IPS-20b (cell line): ENCODE measurements around the gene CNTN5.

ENCODE experiments used
- H3K27ac ChIP-seq: one replicate; pipeline ENCODE4 v1.5.1; 2013; ENCODE audit warnings: low read length
- H3K27me3 ChIP-seq: 2 replicates; pipeline ENCODE4 v1.6.1; 2013; ENCODE audit warnings: mild to moderate bottlenecking, low read length, inconsistent platforms; ENCODE audit not compliant: insufficient read depth
- H3K36me3 ChIP-seq: 2 replicates; pipeline ENCODE4 v1.6.1; 2013; ENCODE audit warnings: low read depth, mild to moderate bottlenecking, inconsistent platforms, low read length, moderate library complexity; ENCODE audit not compliant: insufficient read depth
- H3K4me1 ChIP-seq: 2 replicates; pipeline ENCODE4 v1.6.1; 2013; ENCODE audit warnings: mild to moderate bottlenecking, control low read depth, inconsistent platforms, low read length, moderate library complexity; ENCODE audit not compliant: insufficient read depth
- H3K4me3 ChIP-seq: 2 replicates; pipeline ENCODE4 v1.5.1; 2013; ENCODE audit warnings: mild to moderate bottlenecking, low read length, inconsistent platforms
- H3K9ac ChIP-seq: 2 replicates; pipeline ENCODE4 v1.6.1; 2013; ENCODE audit warnings: low read depth, mild to moderate bottlenecking, inconsistent platforms, low read length, moderate library complexity
- H3K9me3 ChIP-seq: 2 replicates; pipeline ENCODE4 v1.6.1; 2013; ENCODE audit warnings: mild to moderate bottlenecking, low read depth, low read length, inconsistent platforms; ENCODE audit not compliant: insufficient read depth

Gene CNTN5

DNA sequence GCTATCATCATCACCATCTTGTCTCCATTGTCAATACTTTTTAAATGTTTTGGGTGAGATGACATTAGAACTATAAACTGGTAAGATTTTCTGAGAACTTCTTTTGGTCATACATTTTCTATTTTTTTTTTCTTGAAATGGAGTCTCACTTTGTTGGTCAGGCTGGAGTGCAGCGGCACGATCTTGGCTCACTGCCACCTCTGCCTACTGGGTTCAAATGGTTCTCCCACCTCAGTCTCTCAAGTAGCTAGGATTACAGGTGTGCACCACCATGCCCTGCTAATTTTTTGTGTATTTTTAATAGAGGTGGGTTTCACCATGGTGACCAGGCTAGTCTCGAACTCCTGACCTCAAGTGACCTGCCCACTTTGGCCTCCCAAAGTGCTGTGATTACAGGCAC is 880.4 kb downstream of the CNTN5 start:
- no peaks in the 10 kb centered on the region; the same call in 1 of the 2 replicates for H3K9me3 ChIP-seq

DNA sequence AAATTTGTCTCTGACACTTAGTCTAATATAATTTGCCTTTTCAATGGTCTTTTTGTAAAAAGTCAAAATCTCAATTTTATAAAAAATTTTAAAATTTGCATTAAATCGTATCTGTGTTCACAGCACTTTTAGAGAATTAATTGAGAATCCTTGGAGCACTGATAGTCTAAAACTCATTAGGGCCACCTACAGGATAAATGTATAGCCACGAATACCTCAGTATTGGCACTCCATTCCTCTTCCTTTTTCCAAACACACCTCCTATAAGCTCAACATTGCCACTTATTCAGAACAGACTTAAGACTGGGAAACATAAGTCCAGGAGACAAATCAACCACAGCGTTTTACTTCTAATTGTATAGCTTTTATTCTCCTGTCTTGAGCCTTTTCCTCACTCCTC is 890.4 kb downstream of the CNTN5 start:
- H3K4me1 ChIP-seq: no peaks in the 10 kb centered on the region
- H3K36me3 ChIP-seq: no peaks in the 10 kb centered on the region
- H3K9me3 ChIP-seq: no peaks in the 10 kb centered on the region
- no peaks in the 10 kb centered on the region for H3K27me3 ChIP-seq
- H3K27ac ChIP-seq: no peak overlapping the region
- no peak overlapping the region for H3K9ac ChIP-seq
- no peak overlapping the region for H3K4me3 ChIP-seq

More for the DNA sequence above, 880.4 kb downstream of the CNTN5 start:
- no peak overlapping the region for H3K9ac ChIP-seq
- H3K27me3 ChIP-seq: no peaks in the 10 kb centered on the region
- H3K36me3 ChIP-seq: no peaks in the 10 kb centered on the region
- H3K4me1 ChIP-seq: no peaks in the 10 kb centered on the region
- H3K27ac ChIP-seq: no peak overlapping the region
- no peak overlapping the region for H3K4me3 ChIP-seq

DNA sequence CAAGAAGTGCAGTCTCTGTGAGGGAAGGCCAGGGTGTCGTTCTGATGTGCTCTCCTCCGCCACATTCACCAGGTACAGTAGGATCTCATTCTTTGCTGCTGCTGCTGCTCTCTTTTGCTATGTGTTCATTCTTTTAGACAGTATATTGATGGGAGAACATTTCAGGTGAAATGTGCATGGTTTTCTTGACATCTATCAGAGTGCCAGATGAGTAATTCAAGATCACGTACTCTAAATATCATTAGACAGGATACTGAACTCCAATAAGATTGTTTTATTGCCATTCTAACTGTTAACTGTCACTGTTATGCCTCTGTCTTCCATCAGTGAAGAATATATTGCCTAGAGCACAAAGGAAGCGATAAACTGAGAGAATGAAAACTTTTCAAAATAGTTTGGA is 895.3 kb downstream of the CNTN5 start:
- no peak overlapping the region for H3K4me3 ChIP-seq
- no peaks in the 10 kb centered on the region for H3K36me3 ChIP-seq
- no peaks in the 10 kb centered on the region for H3K4me1 ChIP-seq
- H3K9me3 ChIP-seq: peaks cover 20% of the 10 kb centered on the region
- no peak overlapping the region for H3K9ac ChIP-seq
- H3K27me3 ChIP-seq: no peaks in the 10 kb centered on the region
- H3K27ac ChIP-seq: no peak overlapping the region

DNA sequence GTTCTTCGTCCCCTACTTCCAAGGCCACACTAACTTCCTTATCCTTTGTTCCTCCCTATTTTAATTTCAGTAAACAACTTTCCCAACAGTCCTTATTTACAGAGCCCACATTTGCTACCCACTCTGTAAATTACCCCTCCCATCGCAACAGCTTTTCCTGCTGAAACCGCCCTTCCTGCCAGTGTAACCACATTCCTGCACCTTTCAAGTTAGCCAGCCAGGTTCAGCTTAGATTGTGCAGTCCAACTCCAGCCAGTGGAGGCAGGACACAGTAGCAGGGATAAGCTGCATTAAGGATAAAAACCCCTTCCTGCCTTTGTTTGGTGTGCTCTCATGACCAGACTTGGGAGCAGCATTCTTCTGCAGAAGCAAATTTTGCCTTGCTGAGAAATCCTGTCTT is 898.0 kb downstream of the CNTN5 start:
- no peaks in the 10 kb centered on the region for H3K4me1 ChIP-seq
- H3K36me3 ChIP-seq: no peaks in the 10 kb centered on the region
- no peak overlapping the region for H3K27ac ChIP-seq
- H3K4me3 ChIP-seq: no peak overlapping the region
- peaks cover 20% of the 10 kb centered on the region for H3K9me3 ChIP-seq
- no peak overlapping the region for H3K9ac ChIP-seq
- H3K27me3 ChIP-seq: no peaks in the 10 kb centered on the region

DNA sequence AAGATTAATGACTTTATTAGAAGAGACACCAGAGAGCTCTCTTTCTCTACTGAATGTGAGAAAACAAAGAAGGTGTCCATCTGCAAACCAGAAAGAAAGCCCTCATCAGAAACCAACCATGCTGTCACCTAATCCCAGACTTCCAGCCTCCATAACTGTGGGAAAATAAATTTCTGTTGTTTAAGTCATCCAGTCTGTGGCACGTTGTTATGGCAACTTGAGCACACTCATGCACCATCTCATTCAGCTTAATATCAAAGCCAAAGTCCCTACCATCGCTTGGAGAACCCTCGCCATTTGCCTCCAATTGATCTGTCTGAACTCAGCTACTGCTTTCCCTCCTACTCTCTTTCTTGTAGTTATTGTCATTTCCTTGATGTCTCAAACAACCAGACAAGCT is 900.2 kb downstream of the CNTN5 start:
- H3K9me3 ChIP-seq: peaks cover 20% of the 10 kb centered on the region
- no peaks in the 10 kb centered on the region for H3K36me3 ChIP-seq
- peaks cover 10% of the 10 kb centered on the region; the same call in 1 of the 2 replicates for H3K27me3 ChIP-seq
- no peak overlapping the region for H3K4me3 ChIP-seq
- H3K4me1 ChIP-seq: peaks cover 8% of the 10 kb centered on the region
- no peak overlapping the region for H3K9ac ChIP-seq
- no peak overlapping the region for H3K27ac ChIP-seq

GRCh38 chr11:99925968-99926367 is 905.2 kb downstream of the CNTN5 start:
- peaks cover 13% of the 10 kb centered on the region; the same call in 1 of the 2 replicates for H3K27me3 ChIP-seq
- H3K4me1 ChIP-seq: peaks cover 8% of the 10 kb centered on the region
- peak overlapping the region; percentile 52 for H3K4me3 ChIP-seq
- peaks cover 19% of the 10 kb centered on the region for H3K9me3 ChIP-seq
- H3K36me3 ChIP-seq: peaks cover 5% of the 10 kb centered on the region; the same call in 1 of the 2 replicates
- H3K27ac ChIP-seq: no peak overlapping the region
- H3K9ac ChIP-seq: no peak overlapping the region

- Histone ChIP-seq H3K27ac (no peak overlapping the region), H3K4me1 (no peaks in the 10 kb centered on the region), H3K9me3 (peaks cover 19% of the 10 kb centered on the region), H3K4me3 (no peak overlapping the region), H3K9ac (no peak overlapping the region), H3K27me3 (no peaks in the 10 kb centered on the region), H3K36me3 (peaks cover 5% of the 10 kb centered on the region; the same call in 1 of the 2 replicates)
These were observed 911.9 kb downstream of the CNTN5 start for GRCh38 chr11:99932684-99933083.

- Histone ChIP-seq H3K9me3 (peaks cover 6% of the 10 kb centered on the region; the same call in 1 of the 2 replicates), H3K36me3 (no peaks in the 10 kb centered on the region), H3K27ac (no peak overlapping the region), H3K27me3 (no peaks in the 10 kb centered on the region), H3K9ac (no peak overlapping the region), H3K4me1 (no peaks in the 10 kb centered on the region), H3K4me3 (no peak overlapping the region)
These were observed 913.3 kb downstream of the CNTN5 start for GRCh38 chr11:99934008-99934407.

GRCh38 chr11:99937330-99937729 is 916.6 kb downstream of the CNTN5 start:
- no peak overlapping the region for H3K9ac ChIP-seq
- H3K9me3 ChIP-seq: no peaks in the 10 kb centered on the region
- no peaks in the 10 kb centered on the region for H3K36me3 ChIP-seq
- H3K4me3 ChIP-seq: no peak overlapping the region
- no peak overlapping the region for H3K27ac ChIP-seq
- H3K4me1 ChIP-seq: no peaks in the 10 kb centered on the region
- no peaks in the 10 kb centered on the region for H3K27me3 ChIP-seq

DNA sequence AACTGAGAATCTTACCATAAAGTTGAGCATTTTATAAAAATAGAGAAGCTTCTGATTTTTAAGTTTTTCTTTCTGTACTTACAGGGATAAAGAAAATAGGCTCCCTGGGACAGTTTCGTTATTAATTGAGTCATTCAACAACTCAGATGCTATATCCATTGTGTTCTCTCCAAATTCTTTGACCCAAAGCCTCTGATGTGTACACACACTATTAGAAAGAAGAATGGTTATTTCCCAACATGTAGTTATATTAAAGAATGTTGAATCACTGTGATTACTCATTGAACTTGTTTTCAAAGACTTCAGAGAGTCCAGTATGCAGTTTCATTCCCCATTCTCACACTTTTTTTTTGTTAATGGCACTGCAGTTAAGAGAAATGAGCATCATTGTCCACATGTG is 932.1 kb downstream of the CNTN5 start:
- no peak overlapping the region for H3K4me3 ChIP-seq
- H3K27me3 ChIP-seq: no peaks in the 10 kb centered on the region

DNA sequence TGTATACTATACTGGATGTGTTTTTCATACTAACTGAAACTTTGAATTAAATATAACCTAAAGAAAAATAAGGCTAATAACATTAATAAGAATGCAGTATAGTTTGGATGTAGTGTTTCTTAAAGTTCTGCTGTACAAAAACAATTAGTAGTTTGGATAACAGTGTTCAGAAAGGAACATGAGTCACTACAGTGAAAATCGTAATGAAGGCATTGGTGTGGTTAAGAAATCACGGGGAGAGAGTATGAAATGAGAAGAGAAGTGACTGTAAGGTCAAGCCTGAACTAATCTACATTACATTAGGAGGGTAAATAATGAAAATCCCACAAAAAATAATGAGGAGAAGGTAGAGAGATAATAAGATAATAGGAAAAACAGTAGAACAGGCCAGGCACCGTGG is 939.8 kb downstream of the CNTN5 start:
- H3K27me3 ChIP-seq: no peaks in the 10 kb centered on the region
- no peak overlapping the region for H3K9ac ChIP-seq
- no peaks in the 10 kb centered on the region for H3K9me3 ChIP-seq
- no peak overlapping the region for H3K4me3 ChIP-seq
- H3K36me3 ChIP-seq: no peaks in the 10 kb centered on the region
- H3K27ac ChIP-seq: no peak overlapping the region
- no peaks in the 10 kb centered on the region for H3K4me1 ChIP-seq

More for the DNA sequence above, 932.1 kb downstream of the CNTN5 start:
- Histone ChIP-seq H3K27ac (no peak overlapping the region), H3K36me3 (no peaks in the 10 kb centered on the region), H3K4me1 (no peaks in the 10 kb centered on the region), H3K9me3 (no peaks in the 10 kb centered on the region), H3K9ac (no peak overlapping the region)

- H3K9ac ChIP-seq: no peak overlapping the region
- no peaks in the 10 kb centered on the region for H3K4me1 ChIP-seq
- no peaks in the 10 kb centered on the region for H3K9me3 ChIP-seq
- no peak overlapping the region for H3K4me3 ChIP-seq
- no peaks in the 10 kb centered on the region for H3K27me3 ChIP-seq
- H3K27ac ChIP-seq: no peak overlapping the region
- no peaks in the 10 kb centered on the region for H3K36me3 ChIP-seq
These were observed 947.6 kb downstream of the CNTN5 start for GRCh38 chr11:99968336-99968735.

DNA sequence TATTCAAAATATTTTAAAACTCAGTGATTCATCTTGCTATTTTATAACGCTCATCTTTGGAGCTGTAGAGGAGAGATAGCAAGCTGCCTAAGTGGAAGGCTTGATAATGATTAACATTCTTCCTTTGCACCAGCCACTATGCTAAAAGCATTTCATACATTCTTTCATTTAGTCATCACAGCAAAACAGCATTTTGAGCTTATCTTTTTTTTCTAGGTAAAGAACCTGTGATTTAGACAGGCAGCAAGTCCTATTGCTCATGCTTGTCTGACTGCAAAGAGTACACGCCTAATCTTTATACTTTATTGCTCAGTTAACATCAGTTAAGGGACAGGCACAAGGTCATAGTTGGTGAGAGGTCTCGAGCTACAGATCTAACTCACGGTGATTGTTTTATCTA is 953.2 kb downstream of the CNTN5 start:
- no peak overlapping the region for H3K4me3 ChIP-seq
- H3K9ac ChIP-seq: no peak overlapping the region
- no peaks in the 10 kb centered on the region for H3K9me3 ChIP-seq
- H3K4me1 ChIP-seq: no peaks in the 10 kb centered on the region
- H3K36me3 ChIP-seq: no peaks in the 10 kb centered on the region
- no peaks in the 10 kb centered on the region for H3K27me3 ChIP-seq
- no peak overlapping the region for H3K27ac ChIP-seq
